Lung (tissue), 12 donors: ENCODE results near the gene CACNA1C. TPM values are rescaled to one million over a fixed set of nuclear protein-coding genes. Genes with fewer than 3 reads are reported as not detected.
A peak's percentile ranks its signal among the peaks of the same experiment; 100 is the strongest.

Experiments
- ATAC-seq: fragments of 200-7000 bp; cut with Tn5 transposase; one replicate; pipeline ENCODE4 v1.9.1; 2020; ENCODE audit warnings: moderate number of reproducible peaks; ENCODE audit not compliant: insufficient read depth, low FRiP score
- DNase-seq, 3 donors: peaks; one replicate each; pipeline ENCODE4 v3.0.0-alpha.2; 2013 to 2017
- H3K27ac ChIP-seq, 2 donors: one replicate each; pipeline ENCODE4 v1.5.1; 2013; ENCODE audit warnings: mild to moderate bottlenecking in 2 of 2, moderate library complexity in 2 of 2, control low read depth in 1 of 2, inconsistent platforms in 1 of 2, low read depth in 1 of 2, low read length in 1 of 2
- H3K27me3 ChIP-seq, 3 donors: one replicate each; pipeline ENCODE4 v1.5.1; 2013; ENCODE audit warnings: low read length in 2 of 3; ENCODE audit not compliant: control insufficient read depth in 3 of 3, insufficient read depth in 3 of 3
- H3K36me3 ChIP-seq, 4 donors: one replicate each; pipeline ENCODE4 v1.5.1; 2013; ENCODE audit warnings: low read length in 4 of 4, mild to moderate bottlenecking in 1 of 4, moderate library complexity in 1 of 4; ENCODE audit not compliant: control insufficient read depth in 4 of 4, insufficient read depth in 4 of 4
- H3K4me1 ChIP-seq, 5 donors: one replicate each; pipeline ENCODE4 v1.5.1; 2013; ENCODE audit warnings: low read length in 5 of 5, mild to moderate bottlenecking in 2 of 5, moderate library complexity in 1 of 5; ENCODE audit not compliant: control insufficient read depth in 5 of 5, insufficient read depth in 5 of 5
- H3K4me3 ChIP-seq: one replicate; pipeline ENCODE4 v1.5.1; 2013; ENCODE audit warnings: mild to moderate bottlenecking, control low read depth, moderate library complexity
- H3K9ac ChIP-seq, 2 donors: one replicate each; pipeline ENCODE4 v1.5.1; 2013; ENCODE audit warnings: low read length in 2 of 2, control low read depth in 1 of 2; ENCODE audit not compliant: insufficient read depth in 1 of 2
- H3K9me3 ChIP-seq, 4 donors: one replicate each; pipeline ENCODE4 v1.5.1; 2013; ENCODE audit warnings: low read length in 3 of 4, mild to moderate bottlenecking in 1 of 4, moderate library complexity in 1 of 4; ENCODE audit not compliant: control insufficient read depth in 4 of 4, insufficient read depth in 3 of 4
- WGBS, 2 donors: extraction: QIAGEN DNeasy Blood & Tissue Kit; methylation state at CpG; one replicate each; pipeline ENCODE4 v1.1.7; 2013; 5-methylcytosine and 5-hydroxymethylcytosine counted together
- polyA plus RNA-seq, 2 donors: library from polyadenylated mRNA; stranded (reverse); fragments of 200-250 nt; gene quantifications; one replicate each; pipeline ENCODE4 v1.2.1, GENCODE V29; 2013
- total RNA-seq, 2 donors: library from RNA; depleted of rRNA in 1 of 2; stranded (reverse); fragments of >200 nt in 1 of 2; gene quantifications; one replicate each; pipeline ENCODE4 v1.2.1, GENCODE V29; 2014 to 2021
- TF ChIP-seq, protein P1 (sequence below): IDR thresholded peaks from 2 replicates; pipeline ENCODE4 v1.5.1; 2012; ENCODE audit warnings: mild to moderate bottlenecking; ENCODE audit errors: control extremely low read depth, extremely low read depth
- donor health status: control.
- donor health status: control.
- donor health status: Bipolar disorder and iron deficiency.
- donor health status: healthy.
- donor health status: DM: yes; HTN: yes; CAD: no.

Gene CACNA1C
- total and polyA plus RNA-seq, 4 donors = 3.2 to 17.5 (median 7.5) TPM

DNA sequence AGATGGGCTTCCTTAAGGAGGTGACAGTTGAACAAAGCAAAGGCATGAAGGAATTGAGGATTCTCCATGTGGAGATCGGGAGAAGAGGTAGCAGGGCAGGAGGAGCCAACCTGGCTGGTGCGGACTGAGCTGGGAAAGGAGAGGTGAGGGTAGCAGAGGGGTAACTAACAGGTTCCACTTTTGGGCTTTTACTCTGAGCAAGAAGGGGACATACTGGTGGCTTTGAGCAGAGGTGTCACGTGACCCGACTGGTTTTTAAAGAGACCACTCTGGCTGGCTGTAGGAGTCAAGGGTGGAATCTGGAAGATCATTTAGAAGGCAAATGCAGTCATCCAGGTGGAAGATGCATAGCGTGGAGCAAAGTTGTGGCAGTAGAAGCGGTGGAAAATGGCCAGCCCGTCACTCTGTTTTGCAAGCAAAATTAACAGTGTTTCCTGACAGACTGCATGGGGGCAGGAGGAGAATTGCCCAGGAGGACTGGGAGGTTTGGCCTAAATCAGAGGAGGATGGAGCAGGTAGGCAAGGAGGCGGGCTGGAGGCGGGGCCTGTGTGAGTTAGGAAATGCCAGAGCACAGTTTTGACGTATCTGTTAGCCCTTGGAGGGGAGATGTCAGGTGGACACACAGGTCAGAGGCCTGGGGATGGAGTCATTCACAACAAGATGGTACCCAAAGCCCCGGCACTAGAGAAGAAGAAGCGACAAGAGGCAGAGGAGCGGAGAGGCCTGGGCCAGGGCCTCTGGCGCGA, 585.7 kb downstream of the CACNA1C start:
- Histone ChIP-seq H3K4me1 (peaks cover 0 to 12% (median 3%) of the 10 kb centered on the region in 5 donors), H3K9me3 (peaks cover 0 to 2% (median 0%) of the 10 kb centered on the region in 4 donors), H3K27me3 (peaks cover 0 to 2% (median 0%) of the 10 kb centered on the region in 3 donors), H3K27ac (no peak overlapping the region), H3K36me3 (peaks cover 0 to 6% (median 4%) of the 10 kb centered on the region in 4 donors), H3K4me3 (no peak overlapping the region), H3K9ac (no peak overlapping the region)
- no peak for ATAC-seq
- TF ChIP-seq, protein P1, sequence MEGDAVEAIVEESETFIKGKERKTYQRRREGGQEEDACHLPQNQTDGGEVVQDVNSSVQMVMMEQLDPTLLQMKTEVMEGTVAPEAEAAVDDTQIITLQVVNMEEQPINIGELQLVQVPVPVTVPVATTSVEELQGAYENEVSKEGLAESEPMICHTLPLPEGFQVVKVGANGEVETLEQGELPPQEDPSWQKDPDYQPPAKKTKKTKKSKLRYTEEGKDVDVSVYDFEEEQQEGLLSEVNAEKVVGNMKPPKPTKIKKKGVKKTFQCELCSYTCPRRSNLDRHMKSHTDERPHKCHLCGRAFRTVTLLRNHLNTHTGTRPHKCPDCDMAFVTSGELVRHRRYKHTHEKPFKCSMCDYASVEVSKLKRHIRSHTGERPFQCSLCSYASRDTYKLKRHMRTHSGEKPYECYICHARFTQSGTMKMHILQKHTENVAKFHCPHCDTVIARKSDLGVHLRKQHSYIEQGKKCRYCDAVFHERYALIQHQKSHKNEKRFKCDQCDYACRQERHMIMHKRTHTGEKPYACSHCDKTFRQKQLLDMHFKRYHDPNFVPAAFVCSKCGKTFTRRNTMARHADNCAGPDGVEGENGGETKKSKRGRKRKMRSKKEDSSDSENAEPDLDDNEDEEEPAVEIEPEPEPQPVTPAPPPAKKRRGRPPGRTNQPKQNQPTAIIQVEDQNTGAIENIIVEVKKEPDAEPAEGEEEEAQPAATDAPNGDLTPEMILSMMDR = no peak
- DNase-seq = no peak
- WGBS, 2 donors = 93 to 97% methylated on average over 15 of the region's 15 CpGs

DNA sequence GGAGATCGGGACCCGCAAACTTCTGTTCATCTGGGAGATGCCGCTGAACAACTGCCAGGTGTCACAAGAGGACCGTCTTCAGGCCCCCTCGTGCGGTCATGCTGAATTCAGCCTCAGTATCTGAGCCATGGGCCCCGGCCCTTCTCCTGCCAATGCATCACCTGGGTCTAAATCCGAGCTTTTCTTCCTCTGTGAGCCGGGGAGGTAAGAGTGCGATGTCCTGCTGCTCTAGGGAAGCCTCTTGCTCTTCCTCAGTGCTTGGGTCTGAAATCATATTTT, 586.2 kb downstream of the CACNA1C start:
- Histone ChIP-seq H3K9ac (no peak overlapping the region), H3K9me3 (peaks cover 0 to 2% (median 0%) of the 10 kb centered on the region in 4 donors), H3K4me3 (no peak overlapping the region), H3K27me3 (peaks cover 0 to 2% (median 0%) of the 10 kb centered on the region in 3 donors), H3K27ac (no peak overlapping the region), H3K36me3 (peaks cover 0 to 6% (median 4%) of the 10 kb centered on the region in 4 donors), H3K4me1 (peaks cover 0 to 12% (median 3%) of the 10 kb centered on the region in 5 donors)
- DNase-seq (no peak), ATAC-seq (no peak)
- 91 to 98% methylated on average over 10 of the region's 10 CpGs for WGBS, 2 donors
- TF ChIP-seq, protein P1 = no peak

DNA sequence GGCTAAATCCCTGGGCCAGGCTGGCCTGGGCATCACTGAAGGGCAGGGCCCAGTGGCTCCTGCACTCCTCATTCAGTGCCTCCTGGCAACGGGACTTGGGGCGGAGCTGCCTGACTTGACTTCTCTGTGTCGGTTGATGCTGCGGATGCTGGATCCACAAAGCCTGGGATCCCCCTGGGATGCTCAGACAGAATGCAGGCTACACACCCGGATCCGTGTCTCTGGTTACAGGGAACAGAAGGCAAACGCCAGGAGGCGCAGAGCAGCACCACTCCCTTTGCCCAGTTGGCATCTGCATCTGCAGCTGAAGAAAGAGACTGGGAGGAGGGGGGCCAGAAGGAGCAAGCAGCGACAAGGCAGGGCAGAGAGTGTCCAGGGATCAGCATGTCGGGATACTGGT, 587.5 kb downstream of the CACNA1C start:
- Histone ChIP-seq H3K9ac (no peak overlapping the region), H3K4me1 (peaks cover 0 to 12% (median 3%) of the 10 kb centered on the region in 5 donors), H3K4me3 (no peak overlapping the region), H3K27me3 (peaks cover 0 to 2% (median 0%) of the 10 kb centered on the region in 3 donors), H3K9me3 (peaks cover 0 to 2% (median 0%) of the 10 kb centered on the region in 4 donors), H3K36me3 (no peaks in the 10 kb centered on the region), H3K27ac (no peak overlapping the region)
- no peak for DNase-seq
- ATAC-seq = no peak
- TF ChIP-seq, protein P1 = no peak
- WGBS, 2 donors = 78 to 81% methylated on average over 10 of the region's 10 CpGs

DNA sequence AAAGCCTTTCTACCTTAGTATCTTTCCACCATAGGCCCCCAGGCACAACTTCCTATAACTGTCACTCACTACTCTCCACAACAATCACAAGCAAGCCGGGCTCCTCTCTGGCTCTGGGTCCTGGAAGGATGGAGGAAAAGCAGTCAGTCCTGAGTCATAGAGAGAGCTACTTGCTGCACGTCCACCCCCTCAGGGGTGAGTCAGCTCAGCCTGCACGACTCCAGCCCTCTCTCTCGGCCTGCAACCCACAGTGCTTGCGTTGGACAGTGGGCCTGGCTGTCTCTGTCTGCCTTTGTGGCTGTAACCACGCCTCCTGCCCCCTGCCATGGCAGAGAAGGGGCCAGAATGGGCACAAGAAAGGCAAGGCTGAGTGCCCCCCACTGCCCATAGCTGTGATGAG, 587.9 kb downstream of the CACNA1C start:
- Histone ChIP-seq H3K27me3 (peaks cover 0 to 2% (median 0%) of the 10 kb centered on the region in 3 donors), H3K27ac (peak overlapping the region; percentile 8 to 46), H3K4me3 (no peak overlapping the region), H3K36me3 (no peaks in the 10 kb centered on the region), H3K4me1 (peaks cover 0 to 12% (median 3%) of the 10 kb centered on the region in 5 donors), H3K9me3 (peaks cover 0 to 2% (median 0%) of the 10 kb centered on the region in 4 donors), H3K9ac (no peak overlapping the region)
- TF ChIP-seq, protein P1 = no peak
- 29 to 32% methylated on average over 6 of the region's 6 CpGs for WGBS, 2 donors
- DNase-seq (no peak), ATAC-seq (peak; percentile 87)
